Measurements from ENCODE around the gene CCDC85A.
A peak's percentile ranks its signal among the peaks of the same experiment; 100 is the strongest.

The CCDC85A gene

DNA sequence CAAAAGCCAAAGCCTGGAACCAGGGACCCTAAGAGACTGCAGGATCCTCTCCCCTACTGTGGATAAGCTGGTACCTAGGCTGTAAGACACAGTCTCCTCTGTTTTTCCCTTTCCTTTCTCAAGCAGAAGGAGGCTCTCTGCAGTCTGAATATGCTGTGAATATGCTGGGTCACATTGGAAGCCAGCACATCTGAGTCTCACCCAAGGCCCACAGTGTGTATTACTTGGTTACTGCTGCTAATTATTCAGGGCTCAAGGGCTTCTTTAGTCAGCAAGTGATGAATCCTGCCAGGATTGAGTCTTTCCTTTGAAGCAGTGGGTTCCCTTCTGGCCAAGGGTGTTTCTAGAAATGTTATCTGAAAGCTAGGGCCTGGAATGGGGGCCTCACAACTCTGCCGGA, 60.7 kb downstream of the CCDC85A start:
- DNase-seq: no peak

DNA sequence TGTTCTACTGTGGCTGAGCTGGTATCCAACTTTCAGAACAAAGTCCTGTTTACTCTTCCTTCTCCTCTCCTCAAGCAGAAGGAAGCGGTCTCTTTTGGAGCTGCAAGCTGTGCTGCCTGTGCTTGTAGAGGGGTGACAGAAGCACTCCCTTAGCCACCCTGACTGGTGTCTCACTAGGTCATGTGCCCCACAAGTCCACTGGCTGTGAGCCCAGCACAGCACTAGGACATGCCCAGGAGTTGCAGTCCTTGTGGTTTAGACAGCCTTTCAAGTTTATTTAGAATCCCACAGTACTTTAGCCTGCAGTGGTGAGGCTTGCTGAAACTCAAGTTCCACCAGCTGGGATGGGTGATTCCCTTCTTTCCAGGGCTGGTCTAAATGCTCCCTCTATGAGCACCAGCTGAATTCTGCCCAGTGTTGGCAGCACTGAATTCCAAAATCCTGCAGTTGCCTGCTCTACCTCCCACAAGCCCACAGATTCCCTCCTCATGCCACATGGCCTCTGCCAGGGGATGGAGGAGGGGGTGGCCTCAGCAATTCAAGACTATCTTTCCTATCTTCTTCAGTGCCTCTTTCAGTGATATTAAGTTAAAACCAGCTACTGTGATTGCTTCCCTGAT, 61.2 kb downstream of the CCDC85A start:
- DNase-seq: peak; percentile 43

DNA sequence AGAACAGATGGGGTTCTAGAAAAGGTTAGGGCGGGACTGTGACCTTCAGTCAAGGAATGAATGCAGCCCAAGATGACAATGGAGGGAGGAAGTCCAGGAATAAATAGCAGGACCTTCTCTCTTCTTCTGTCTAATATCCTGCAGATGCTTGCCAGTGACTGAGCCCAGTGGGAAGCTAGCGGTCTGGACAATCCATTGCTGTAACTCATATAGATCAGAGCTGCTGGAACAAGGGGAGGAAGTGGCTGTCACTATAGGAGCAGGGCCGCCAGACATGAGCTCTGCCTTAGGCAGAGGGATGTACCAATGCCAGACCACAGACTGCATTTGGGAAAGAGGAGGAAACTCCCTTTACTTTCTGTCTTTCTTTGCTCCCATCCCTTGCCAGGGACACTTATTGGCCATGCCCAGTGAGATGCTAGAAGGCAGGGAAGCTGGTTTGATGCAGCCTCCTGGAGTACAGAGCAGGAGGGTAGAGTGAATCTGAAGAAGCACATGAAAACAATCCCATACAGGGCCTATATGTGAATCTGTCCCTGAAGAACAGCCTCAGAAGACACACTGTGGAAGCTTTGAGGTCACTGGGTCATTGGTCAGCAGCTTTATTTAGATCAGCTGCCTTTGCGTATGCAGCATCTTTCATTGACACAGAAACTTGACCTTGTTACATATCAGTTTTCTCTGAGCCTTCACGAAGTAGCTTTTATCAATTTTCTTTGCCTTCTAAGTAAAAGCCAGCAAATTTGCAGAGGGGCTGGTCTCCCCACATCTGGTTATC, 65.4 kb downstream of the CCDC85A start:
- DNase-seq: peak; percentile 71

DNA sequence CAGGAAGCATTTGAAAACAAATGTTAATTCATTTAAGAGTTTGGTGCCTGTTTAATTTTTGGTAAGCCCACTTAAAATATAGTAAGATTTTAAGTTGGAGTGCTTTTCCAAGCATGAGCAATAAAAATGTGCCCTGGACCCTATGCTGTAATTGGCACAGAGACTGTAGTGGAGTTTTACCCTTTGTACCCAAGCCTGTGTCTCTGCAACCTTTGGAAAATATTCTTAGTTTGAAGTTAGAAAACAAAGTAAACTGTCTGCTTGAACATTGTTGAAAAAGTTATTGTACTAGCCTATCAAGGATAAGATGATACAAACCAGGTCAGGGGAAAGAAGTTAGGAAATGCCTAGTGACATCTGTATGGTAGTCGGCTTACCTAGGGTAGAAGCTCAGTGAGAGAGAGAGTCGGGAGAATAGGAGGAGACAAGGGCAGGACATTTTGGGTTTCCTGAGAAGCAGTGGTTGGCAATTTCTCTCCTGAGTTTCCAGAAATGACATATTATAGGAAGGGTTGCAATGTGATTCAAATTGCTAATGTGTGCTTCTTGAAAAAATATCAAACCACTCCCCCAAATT, 66.5 kb downstream of the CCDC85A start:
- no peak for DNase-seq

DNA sequence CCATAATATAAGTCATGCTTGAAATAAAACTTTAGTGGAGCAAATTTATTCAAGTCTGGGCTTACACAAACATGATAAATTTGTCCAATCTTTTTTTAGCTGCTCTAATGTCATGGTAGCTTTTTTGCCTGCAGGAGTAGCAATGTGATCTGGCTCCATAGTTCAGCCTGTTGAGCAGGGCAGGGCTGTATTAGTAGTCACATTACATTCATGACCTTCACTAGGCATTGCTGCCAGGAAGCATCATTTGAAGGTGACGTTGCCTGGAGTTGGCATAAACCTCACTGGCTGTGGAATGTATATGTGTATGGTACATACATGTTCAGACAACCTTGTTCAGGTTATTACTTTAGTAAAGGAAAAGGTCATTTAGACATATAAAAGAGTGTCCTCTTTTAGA, 76.6 kb downstream of the CCDC85A start:
- no peak for DNase-seq

DNA sequence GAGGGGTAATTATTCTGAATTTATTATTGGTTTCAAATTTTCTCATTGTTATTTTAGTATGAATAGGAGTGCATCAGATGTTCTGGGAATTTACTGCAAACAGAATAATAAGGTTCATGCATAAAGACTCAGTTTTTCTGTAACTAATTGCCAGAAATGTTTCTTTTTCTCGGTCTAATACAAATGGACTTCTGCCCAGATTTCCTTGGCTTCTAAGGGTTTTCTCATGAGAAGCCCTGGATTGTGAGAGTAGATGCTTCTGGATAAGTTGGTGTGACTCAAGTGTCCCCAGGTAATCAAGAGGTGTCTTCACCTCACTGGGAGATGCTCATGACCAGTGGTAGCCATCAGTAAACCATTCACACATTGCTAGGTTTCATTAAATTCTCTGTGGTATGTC, 78.5 kb downstream of the CCDC85A start:
- DNase-seq: no peak

DNA sequence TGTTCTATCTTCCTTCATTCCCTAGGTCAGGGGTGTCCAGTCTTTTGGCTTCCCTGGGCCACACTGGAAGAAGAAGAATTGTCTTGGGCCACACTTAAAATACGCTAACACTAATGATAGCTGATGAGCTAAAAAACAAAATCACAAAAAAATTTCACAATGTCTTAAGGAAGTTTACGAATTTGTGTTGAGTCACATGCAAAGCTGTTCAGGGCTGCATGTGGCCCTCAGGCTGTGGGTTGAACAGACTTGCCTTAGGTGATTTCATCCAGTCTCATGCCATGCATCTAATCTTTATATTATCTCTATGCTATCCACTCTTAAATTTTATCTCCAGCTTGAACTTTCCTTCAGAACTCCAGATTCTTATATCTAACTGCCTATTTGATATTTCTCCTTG, 80.1 kb downstream of the CCDC85A start:
- DNase-seq: no peak

DNA sequence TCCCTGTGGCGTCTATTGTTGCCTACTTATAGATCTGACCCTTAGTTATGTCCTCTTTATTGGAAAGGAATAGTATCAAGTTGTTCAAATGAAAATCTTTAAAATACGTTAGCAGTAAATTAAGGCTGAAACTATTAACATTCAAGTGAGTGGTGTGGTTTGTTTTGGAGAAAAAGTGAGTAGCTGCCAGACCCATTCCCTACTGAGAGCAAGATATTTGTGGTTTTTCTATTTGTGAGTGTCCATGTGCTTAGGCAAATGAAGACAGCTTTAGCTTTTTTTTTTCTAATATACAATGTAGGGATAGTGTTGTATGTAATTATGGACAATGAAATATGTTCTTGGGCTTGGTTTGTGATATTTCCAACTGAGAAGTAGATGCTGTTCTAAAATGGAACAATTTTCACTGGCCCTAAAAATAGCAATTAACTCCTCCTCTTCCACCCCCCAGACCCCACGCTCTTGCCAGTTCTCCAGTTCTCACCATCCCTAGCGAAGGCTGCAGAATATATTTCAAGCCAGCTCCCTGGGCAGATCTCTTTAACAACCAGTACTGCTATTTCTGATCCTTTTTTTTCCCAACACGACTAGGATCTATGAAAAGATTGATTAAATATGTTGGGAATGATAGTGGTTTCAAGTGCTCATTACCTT, 83.1 kb downstream of the CCDC85A start:
- peak; percentile 53 for DNase-seq

DNA sequence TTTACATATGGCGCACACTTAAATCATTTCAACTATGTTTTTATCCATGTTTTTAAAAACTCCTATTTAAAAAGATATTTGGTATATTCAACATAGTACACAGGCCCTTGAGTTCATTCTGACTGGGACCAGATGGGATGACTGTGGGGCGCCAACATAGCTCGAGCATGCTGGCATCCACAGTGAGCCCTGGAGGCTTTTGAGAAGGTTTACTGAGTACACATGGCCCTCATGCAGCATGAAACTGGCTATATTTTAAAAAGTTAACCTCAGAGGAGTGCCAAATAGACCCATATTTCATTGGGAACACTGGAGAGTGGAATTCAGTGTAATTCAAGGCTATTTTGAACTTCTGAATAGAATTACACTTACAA, 83.6 kb downstream of the CCDC85A start:
- DNase-seq: no peak

DNA sequence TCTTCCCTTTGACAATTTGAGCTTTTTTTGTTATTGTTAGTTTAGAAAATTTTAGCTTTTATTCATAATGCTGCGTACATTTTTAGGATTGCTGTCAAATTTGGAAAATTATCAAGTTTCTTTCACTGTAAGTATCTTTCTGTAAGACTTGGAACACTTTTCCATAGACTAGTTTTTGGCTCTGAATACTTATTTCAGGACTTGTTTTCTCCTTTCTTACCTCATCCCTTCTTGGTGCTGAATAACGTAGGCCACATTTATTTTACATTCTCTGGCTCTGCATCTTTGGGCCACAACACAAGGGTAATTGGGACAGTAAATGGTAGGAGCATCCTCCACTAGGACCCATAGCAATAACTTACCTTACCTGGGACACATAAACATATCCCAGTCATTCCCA, 85.1 kb downstream of the CCDC85A start:
- no peak for DNase-seq

DNA sequence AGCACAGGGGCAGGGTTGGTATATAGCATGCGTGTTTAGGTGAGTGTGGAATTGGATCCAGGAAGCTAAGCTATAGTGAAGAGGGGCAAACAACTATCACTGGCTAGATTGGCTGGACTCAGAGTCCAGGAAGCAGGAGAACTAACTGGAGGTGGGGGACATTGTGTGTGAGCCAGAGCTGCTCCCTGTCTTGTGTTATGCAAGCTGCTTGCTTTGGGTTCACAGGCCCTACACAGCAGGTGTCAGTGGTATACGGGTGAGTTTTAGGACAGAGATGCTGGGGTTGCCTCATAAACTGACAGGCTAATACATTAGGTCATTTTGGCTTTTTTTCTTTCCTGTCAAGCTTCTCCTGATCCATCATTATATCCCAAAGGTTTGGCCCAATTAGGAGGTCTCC, 87.5 kb downstream of the CCDC85A start:
- DNase-seq: no peak

DNA sequence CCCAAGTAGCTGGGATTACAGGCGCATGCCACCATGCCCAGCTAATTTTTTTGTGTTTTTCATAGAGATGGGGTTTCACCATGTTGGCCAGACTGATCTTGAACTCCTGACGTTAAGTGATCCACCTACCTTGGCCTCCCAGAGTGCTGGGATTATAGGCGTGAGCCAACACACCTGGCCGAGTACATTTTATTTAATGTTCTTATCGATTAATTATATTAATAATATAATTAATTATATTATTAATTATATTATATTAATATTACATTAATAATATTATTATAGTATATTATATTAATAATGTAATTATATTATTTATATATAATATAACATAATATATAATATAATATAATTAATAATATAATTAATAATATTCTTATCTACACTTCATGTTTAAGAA, 101.4 kb downstream of the CCDC85A start:
- no peak for DNase-seq

DNA sequence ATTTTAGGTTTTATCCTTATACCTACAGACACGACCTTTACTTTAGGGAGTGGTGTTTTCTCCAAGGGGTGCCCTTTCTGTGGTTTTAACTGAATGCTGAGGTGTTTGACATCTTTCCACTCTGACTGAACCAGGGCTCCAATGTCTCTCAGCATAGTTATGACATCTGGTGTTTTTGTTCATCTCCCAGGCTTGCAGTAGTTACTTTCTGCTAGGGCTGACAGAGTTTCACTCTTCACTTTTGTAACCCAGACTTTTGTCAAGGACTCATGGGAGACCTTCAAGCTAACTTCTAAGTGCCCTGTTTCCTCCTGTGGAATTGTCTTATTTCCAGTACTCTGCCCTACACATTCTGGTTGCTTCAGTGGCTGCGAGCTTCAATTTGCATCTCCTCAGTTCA, 103.1 kb downstream of the CCDC85A start:
- no peak for DNase-seq

DNA sequence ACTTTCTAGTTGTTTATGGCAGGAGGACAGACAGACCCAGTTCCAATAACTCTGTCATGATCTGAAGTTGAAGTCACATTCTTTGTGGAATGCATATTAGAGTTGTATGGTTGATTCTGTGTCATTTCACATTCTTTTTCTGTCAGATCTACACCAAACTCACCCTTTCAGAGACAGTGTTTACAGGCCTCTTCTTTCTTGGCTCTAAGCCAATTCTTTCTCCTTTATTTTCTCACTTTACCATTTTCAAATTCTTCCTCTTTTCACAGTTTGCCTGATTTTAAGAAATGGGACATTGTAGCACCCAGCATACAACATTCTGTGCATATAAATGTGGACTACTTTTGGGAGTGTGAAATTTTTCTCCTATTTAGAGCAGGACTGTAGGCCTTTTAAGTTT, 103.7 kb downstream of the CCDC85A start:
- no peak for DNase-seq

DNA sequence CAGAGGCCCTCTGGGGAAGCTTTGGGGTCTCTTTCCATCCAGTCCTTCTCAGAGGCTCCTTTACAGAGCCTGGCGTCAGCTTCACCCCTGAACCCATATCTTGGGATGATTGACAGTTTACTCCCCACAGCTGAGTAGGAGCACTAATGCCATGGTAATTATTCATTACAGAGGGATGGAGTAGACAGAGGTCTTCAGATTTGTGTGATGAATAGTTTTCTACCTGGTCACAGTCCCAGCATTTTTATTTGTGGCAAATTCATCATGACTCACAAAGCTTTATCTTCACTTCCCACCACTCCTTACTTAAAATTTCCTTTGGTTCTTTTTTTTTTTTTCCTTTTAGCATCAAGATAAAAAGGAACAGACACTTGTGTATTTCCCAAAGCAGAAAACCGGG, 104.2 kb downstream of the CCDC85A start:
- peak; percentile 75 for DNase-seq

DNA sequence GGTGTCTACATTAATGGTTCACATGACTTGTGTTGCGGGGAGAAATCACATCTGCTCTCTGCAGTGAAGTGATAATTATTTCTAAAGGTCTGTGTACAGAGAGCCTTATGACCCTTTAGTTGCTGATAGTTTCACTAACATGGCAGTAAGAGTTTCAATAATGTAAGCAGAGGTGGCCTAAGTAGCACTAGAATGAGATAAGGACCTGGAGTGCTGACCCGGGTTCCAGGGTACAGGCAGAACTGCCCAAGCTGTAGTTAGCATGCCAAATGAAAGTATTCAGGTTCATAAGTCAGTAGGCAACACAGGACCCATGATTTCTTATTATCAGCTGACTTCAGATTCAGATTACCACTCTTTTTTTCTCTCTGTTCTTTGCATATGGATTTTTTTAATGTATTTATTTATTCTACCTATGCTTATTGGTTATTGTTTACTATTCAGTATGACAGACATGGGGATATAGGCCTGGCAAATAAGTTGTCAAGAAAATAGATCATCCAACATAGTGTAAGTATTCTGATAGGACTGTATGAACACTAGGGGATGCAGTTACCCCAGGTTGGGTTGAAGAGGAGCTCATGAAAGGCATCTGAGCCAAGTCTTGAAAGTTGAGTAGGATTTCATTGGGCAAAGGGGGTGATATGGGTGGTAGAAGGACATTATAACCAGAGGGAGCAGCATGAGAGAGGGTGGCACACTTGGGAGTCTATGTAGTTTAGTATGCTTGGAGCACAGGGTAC, 105.2 kb downstream of the CCDC85A start:
- no peak for DNase-seq

DNA sequence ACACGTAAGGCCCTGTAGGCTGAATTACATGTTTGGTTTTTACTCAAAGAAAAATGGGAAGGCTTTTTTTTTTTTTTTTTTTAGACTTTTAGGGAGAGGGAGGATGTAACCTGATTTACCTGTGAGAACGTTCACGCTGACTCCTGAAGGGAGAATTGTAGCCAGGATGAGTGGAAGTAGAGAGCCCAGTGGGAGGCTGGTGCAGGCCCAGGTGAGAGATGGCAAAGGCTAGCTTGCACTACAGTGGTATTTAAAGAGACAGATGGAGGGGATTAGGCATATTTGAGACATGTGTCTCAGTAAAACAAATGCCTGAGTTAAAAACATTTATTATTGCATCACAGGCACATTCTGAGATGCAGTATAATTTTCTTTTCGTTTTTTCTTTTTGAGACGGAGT, 107.9 kb downstream of the CCDC85A start:
- no peak for DNase-seq

DNA sequence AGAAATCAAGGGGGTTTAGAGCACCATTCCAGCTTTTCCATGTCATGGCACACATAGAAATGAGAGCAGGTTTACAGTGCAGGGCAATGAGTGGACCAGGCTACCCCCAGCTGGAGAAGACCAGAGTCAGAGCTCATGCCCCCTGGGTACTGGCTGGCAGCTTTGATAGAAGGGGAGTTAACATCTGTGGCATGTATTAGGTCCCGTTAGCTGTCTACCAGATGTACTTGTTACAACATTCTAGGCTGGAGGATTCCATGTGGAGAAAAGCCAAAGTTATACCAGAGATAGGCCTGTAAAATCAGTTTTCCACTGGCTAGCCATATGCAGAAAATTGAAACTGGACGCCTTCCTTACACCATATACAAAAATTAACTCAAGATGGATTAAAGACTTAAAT, 109.2 kb downstream of the CCDC85A start:
- DNase-seq: no peak

DNA sequence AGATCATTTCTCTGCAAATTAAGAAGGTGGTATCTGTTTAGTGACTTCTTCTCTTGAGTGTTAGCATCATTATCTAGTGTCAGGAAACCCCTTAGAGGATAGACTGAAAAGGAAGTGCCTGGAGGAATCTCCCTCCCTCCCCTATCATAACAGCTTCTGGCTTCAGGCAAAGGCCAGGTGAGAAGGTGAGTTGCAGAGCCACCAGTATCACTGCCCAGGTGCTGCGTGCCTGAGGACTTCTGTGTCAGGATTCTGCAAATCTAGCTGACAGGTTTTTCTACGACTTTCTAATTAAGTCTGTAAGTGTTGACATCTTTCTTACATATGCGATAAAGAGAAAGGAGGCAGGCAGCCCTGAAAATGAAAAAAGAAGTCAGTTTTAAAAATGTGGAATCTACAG, 111.9 kb downstream of the CCDC85A start:
- DNase-seq: no peak

DNA sequence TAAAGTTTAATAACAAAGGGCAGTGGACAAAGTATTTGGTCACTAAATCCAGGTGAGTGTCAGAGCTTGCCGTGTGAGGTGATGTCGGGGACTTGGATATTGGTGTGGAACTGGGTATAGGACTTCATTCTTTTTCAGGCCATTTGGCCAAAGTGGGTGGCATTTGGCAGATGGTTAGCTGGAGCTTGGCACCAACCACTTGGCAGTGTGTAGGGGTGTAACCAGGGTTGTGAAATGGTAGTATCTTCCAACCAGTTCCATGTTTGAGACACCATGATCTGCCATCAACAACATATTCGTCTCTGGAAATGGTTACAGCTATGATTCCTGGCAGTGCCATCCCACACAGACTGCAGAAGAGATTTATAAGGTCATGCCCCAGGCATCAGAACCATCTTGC, 113.9 kb downstream of the CCDC85A start:
- DNase-seq: no peak

DNA sequence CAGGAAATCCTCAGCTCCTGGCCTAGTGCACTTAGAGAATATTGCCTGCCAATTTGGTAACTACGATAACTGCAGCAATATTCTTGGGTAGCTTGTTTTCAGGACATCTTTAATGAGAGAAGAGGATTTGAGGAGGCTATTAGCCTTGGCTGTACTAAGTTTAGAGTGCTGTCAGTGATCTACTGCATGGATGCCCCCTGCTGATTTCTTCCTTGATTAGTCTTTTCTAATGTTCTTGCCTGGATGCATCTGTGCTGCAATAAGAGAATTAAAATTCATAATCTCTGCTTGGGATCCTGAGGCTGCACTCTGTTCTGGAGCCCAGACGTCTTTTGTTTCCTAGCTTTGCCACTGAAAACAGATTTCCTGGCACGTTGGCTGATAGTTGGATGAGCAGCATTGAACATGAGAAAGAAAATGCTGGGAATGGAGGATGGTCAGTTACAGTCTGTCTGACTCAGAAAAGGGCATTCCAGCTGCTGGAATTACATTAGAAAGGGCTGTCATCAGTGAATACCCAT, 115.4 kb downstream of the CCDC85A start:
- DNase-seq: peak; percentile 78

DNA sequence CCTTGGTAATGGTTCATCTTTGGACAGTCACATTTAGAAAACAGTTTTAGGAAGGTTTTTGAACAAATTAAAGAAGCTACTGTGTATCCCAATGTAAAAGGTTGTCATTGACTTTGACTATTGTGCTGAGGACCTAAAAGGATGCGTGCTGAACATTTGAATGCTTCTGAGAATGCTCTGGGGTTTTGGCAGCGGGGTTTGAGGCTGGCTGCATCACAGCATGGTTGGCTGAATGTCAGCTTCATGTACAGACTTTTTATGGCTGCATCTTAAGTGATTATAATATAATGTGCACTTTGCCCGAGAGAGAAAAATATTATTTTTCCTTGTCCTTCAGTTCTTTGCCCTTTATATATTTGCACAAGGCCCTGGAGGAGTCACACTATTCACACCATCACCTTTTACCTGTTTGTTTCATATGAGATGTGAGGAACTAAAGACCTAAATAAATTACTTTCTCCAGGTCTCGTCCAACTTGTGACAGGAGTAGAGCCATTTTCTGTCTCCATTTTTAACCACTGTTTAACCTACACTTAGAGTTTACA, 125.9 kb downstream of the CCDC85A start:
- DNase-seq: no peak

DNA sequence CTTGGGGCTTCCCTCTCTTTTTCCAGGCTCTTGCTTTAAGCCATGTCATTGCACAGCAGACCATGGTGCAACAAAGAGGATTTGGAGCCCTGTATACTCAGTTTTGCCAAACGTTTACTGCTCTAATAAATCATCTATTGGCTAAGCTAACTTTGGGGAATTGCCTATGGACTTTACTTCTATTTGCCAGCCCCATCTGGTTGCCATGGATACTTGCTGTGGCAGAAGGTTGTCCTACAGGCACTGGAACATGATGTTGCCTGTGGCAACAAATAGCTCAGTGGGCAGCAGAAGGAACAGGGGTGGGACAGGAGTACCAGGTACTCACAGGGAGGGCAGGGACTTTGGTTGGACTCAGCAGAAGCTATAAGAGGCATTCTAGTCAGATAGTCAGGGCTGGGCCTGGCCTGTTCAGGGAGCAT, 129.7 kb downstream of the CCDC85A start:
- no peak for DNase-seq
